Bronchial epithelial cell (primary cell): ENCODE results near the gene PGBD4. TPM values are rescaled to one million over a fixed set of nuclear protein-coding genes. Genes with fewer than 3 reads are reported as not detected.

Source experiments
- DNase-seq: peaks from one replicate; pipeline ENCODE4 v3.0.0-alpha.2; 2010; ENCODE audit warnings: low read depth
- FAIRE-seq: peaks from 2 replicates; lab custom pipeline; 2011; peaks lifted over from hg19 to GRCh38; lab: Jason Lieb, UNC
- H3K27me3 ChIP-seq: 2 replicates; pipeline ENCODE4 v1.5.1; 2011; ENCODE audit warnings: low read length; ENCODE audit not compliant: control insufficient read depth, insufficient read depth
- H3K36me3 ChIP-seq: 2 replicates; pipeline ENCODE4 v1.5.1; 2011; ENCODE audit warnings: low read length; ENCODE audit not compliant: control insufficient read depth, insufficient read depth
- H3K4me3 ChIP-seq: 2 replicates; pipeline ENCODE4 v1.5.1; 2011; ENCODE audit warnings: mild to moderate bottlenecking, low read depth, low read length, control low read depth
- total RNA-seq: library from RNA; depleted of rRNA; stranded (reverse); fragments of >200 nt; gene quantifications from 2 replicates; pipeline ENCODE4 v1.2.1, GENCODE V29; 2014
- TF ChIP-seq, protein P1 (sequence below): IDR thresholded peaks from 2 replicates; pipeline ENCODE4 v1.5.1; 2011; ENCODE audit warnings: mild to moderate bottlenecking, moderate library complexity, low read length, control low read depth, inconsistent platforms; ENCODE audit not compliant: insufficient read depth, severe bottlenecking

PGBD4 gene
- total RNA-seq, 1 donor from 2014 or later, result 1.8 TPM

DNA sequence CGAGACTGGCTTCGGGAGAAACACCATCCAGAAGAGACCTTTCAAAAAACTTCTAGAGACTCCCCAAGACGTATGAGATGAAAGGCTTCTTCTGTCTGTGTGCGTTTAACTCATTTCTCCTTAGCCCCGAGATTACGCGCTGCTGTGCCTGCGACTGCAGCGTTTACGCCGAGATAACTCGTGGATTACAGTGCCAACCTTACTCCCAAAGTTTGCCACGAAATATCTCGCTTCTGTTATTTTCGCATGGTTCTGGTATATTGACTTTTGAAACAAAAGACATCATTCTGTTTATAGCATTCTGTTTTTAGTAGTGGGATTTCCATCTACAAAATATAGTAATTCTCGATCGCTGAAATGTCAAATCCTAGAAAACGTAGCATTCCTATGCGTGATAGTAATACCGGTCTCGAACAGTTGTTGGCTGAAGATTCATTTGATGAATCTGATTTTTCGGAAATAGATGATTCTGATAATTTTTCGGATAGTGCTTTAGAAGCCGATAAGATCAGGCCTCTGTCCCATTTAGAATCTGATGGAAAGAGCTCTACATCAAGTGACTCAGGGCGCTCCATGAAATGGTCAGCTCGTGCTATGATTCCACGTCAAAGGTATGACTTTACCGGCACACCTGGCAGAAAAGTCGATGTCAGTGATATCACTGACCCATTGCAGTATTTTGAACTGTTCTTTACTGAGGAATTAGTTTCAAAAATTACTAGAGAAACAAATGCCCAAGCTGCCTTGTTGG is 467 bp downstream of the PGBD4 start:
- FAIRE-seq, result no peak
- TF ChIP-seq, protein P1, sequence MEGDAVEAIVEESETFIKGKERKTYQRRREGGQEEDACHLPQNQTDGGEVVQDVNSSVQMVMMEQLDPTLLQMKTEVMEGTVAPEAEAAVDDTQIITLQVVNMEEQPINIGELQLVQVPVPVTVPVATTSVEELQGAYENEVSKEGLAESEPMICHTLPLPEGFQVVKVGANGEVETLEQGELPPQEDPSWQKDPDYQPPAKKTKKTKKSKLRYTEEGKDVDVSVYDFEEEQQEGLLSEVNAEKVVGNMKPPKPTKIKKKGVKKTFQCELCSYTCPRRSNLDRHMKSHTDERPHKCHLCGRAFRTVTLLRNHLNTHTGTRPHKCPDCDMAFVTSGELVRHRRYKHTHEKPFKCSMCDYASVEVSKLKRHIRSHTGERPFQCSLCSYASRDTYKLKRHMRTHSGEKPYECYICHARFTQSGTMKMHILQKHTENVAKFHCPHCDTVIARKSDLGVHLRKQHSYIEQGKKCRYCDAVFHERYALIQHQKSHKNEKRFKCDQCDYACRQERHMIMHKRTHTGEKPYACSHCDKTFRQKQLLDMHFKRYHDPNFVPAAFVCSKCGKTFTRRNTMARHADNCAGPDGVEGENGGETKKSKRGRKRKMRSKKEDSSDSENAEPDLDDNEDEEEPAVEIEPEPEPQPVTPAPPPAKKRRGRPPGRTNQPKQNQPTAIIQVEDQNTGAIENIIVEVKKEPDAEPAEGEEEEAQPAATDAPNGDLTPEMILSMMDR, result no peak
- no peak for DNase-seq
- H3K4me3 ChIP-seq, result peak overlapping the region; percentile 82
- H3K36me3 ChIP-seq, result no peaks in the 10 kb centered on the region
- no peaks in the 10 kb centered on the region for H3K27me3 ChIP-seq

DNA sequence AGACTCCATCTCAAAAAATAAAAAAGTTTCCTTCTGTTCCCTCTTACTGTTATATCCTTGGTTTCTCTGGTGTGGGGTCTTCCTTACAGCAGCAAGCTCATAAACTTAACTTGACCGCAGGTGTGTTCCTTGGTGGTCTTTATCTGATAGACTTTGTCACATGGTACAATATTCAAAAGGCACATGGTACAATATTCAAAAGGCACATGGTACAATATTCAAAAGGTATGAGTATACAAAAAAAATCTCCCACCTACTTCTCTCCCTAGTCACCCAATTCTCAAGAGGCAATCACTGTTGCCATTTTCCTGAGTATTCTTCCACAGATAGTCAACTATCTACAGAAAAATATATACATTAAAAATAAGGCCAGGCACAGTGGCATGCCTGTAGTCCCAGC is 4.5 kb downstream of the PGBD4 start:
- no peak overlapping the region for H3K4me3 ChIP-seq
- no peak for DNase-seq
- H3K36me3 ChIP-seq, result no peaks in the 10 kb centered on the region
- TF ChIP-seq, protein P1, result no peak
- no peaks in the 10 kb centered on the region for H3K27me3 ChIP-seq
- FAIRE-seq, result no peak

DNA sequence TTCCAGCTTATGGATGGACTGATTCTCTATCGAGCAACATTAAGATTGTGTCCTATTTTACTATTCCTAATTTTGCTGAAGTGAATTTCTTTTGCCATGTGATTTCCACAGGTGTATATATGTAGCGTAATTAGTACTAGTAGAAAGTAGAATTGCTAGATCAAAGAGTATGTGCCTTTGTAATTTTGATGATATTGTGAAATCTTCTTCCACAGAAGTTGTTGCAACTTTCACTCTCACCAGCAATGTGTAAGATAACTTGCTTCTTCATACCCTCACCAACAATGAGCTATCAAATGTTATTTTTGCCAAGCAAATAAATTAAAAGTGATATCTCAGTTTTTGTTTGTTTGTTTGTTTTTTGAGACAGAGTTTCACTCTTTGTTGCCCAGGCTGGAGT is 5.4 kb downstream of the PGBD4 start:
- TF ChIP-seq, protein P1, result no peak
- Histone ChIP-seq H3K36me3 (no peaks in the 10 kb centered on the region), H3K4me3 (no peak overlapping the region), H3K27me3 (no peaks in the 10 kb centered on the region)
- no peak for DNase-seq
- FAIRE-seq, result no peak

DNA sequence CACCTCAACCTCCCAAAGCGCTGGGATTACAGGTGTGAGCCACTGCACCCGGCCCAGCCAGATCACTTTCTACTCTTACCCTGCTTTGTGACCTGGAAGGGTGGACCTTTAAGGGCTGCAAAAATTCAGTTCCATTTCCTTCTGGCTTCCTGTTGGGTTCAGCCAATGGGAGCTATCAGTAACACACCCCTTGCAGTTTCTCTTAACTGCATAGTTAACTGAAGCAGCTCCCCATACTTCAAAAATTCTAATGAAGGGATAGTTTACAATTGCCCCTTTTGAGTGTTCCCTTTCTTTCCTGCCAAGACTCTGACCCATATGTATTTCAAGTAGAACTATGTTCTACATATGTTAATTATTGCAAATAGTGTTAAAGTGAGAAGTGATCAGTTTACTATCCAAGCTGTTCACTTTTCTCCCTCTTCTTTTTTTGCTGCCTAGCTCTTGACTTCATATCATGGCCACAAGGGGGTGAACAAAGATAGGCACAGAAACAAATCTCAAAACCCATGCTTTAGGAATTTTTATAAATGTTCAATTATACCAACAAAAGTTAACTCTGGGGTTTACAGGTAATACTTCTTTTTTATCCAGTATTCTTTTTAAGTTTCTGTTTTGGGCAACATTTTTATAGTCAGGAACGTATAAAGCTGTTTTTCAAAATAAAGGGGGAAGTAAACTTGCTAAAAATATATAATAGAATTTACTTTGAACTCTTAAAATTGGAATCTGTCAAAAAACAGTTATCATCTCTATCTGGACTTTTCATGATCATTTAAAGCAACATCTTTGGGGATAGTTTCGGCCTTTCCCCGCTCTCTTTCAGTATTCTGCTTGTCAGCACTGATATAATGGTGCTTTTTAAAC is 8.1 kb downstream of the PGBD4 start:
- DNase-seq, result peak; percentile 40
- no peak overlapping the region for H3K4me3 ChIP-seq
- TF ChIP-seq, protein P1, result peak; percentile 49
- no peaks in the 10 kb centered on the region for H3K27me3 ChIP-seq
- FAIRE-seq, result no peak
- H3K36me3 ChIP-seq, result no peaks in the 10 kb centered on the region

DNA sequence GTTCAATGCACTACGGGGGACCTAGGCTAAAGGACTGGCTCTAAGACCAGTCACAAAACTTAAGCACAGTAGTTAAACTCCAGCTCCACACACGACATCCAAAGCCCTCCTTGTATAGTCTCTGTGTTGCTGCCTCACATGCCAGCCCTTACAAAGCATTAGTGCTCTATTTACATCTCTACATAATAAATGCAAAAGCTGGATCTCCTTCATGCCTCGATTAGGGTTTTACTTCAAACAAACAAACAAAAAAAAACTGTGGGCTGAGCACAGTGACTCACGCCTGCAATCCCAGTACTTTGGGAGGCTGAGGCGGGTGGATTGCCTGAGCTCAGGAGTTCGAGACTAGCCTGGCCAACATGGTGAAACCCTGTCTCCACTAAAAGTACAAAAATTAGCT is 9.6 kb downstream of the PGBD4 start:
- TF ChIP-seq, protein P1, result no peak
- DNase-seq (no peak), FAIRE-seq (no peak)
- Histone ChIP-seq H3K4me3 (no peak overlapping the region), H3K27me3 (no peaks in the 10 kb centered on the region), H3K36me3 (no peaks in the 10 kb centered on the region)
